ACHN (cell line): ENCODE measurements around the gene CPD.
A peak's percentile ranks its signal among the peaks of the same experiment; 100 is the strongest.
"Not testable (repeated sequence)": the region's sequence is repeated elsewhere in the genome, so short reads cannot be mapped to it uniquely, and the experiment has no call there.

Source experiments
- DNase-seq: peaks from one replicate; pipeline ENCODE4 v3.0.0-alpha.2; 2015
- in situ Hi-C: cut with HindIII; loops from 2 replicates; pipeline ENCODE4 v1.10.0; 2017; ENCODE audit warnings: low sequenced_read_pairs, low pct_ligation_motif_present, low pct_unique_long_range_greater_than_20kb

Gene CPD

GRCh38 chr17:30378825-30379302 lies at the start of gene CPD:
Gene CPD (plus strand): TSS chr17:30378927. CDS start chr17:30378981, 54 bp downstream.
- in situ Hi-C loops: no loop called here
- DNase-seq: peak; percentile 96

GRCh38 chr17:30332057-30332542 lies 46.6 kb upstream of the CPD start:
- in situ Hi-C loops: no loop called here
- DNase-seq: peak; percentile 27

DNA sequence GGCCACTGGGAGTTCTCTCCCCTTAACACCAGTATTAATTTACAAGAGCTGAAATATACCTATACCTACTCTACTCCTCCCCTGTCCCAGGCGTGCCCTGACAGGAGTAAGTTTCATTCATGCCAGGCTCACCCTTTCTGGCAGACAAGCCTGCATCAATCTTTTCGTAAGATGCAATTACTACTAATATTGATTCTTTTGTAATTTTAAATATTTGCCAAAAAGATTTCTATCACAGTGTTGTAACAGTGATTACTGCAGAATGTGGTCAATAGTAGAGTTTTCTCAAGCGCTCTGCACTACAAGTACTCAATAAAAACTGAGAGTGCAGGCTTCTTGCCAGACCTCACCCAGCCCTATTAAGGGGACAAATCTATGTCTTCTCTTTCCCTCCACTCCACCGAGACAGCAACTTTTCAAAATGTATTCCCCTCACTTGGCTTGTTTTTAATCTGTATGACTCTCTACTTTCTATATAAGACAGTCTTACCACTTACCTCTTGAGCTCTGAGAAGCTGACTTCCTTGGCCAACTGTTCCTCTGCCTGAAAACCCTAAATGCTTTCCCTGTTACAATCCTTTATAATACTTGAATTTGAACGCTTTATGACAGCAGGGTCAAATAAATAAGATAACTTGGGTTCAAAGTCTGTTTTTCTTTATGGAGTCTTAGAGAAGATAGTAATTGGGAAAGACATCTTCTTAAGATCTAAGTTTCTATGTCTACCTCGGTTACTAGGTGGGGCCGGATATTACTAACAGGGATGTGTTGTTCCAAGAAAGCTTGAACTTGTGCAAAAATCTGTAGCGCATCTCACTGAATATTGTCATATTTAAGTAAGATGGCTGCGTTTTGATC lies 45.0 kb upstream of the CPD start, which contains the start of gene TMIGD1:
Gene TMIGD1 (minus strand): TSS at position 555 of the 858 bp plus-strand sequence. CDS start 1,924 bp downstream, outside the sequence.
- in situ Hi-C loops: no loop called here
- no peak for DNase-seq

- in situ Hi-C loops: no loop called here
- DNase-seq: no peak
Observed at GRCh38 chr17:30334421-30334820, 44.3 kb upstream of the CPD start.

DNA sequence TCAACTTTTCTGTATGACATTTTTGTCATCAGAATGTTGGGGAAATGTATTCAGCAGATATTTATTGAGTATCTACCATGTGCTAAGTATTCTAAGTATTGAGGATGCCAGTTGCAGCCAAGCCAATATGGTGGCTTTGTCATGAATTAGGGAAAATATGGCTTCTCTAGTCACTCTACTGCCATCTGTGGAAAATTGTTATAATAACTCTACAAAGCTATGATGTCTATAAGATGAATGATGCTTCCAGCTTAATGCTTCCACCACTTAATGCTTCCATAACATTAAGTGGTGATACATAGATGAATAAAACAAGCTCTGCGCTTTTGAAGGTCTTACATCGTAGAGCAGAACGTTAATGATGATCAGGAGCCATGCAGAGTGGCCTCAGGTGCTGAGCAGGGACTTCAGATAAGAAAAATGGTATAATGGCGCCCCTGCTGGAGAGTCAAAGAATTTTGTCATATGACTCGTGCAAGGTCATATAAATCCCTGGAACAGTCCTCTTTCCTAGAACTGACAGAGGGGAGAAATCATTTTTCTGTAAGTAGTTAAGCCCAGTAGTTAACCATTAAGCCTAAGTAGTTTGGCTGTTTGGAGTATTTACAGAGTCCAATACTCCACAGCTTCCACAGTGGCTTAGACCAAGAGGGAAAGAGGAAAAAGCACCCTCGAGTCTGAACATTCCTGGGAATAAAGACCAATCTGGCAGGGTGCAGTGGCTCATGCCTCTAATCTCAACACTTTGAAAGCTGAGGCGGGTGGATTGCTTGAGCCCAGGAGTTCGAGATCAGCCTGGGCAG lies 42.2 kb upstream of the CPD start:
- in situ Hi-C loops: no loop called here
- DNase-seq: peak; percentile 78

GRCh38 chr17:30337393-30337999 lies 41.2 kb upstream of the CPD start:
- DNase-seq: no peak
- in situ Hi-C loops: no loop called here

GRCh38 chr17:30339086-30339485 lies 39.6 kb upstream of the CPD start:
- no peak for DNase-seq
- in situ Hi-C loops: no loop called here

- in situ Hi-C loops: no loop called here
- no peak for DNase-seq
Observed at GRCh38 chr17:30340801-30341356, 37.8 kb upstream of the CPD start.

- no peak for DNase-seq
- in situ Hi-C loops: no loop called here
Observed at GRCh38 chr17:30341703-30342249, 37.0 kb upstream of the CPD start.

GRCh38 chr17:30343244-30343643 lies 35.5 kb upstream of the CPD start:
- DNase-seq, in situ Hi-C loops: not testable (repeated sequence)

GRCh38 chr17:30343796-30344195 lies 34.9 kb upstream of the CPD start:
- in situ Hi-C loops: no loop called here
- no peak for DNase-seq

DNA sequence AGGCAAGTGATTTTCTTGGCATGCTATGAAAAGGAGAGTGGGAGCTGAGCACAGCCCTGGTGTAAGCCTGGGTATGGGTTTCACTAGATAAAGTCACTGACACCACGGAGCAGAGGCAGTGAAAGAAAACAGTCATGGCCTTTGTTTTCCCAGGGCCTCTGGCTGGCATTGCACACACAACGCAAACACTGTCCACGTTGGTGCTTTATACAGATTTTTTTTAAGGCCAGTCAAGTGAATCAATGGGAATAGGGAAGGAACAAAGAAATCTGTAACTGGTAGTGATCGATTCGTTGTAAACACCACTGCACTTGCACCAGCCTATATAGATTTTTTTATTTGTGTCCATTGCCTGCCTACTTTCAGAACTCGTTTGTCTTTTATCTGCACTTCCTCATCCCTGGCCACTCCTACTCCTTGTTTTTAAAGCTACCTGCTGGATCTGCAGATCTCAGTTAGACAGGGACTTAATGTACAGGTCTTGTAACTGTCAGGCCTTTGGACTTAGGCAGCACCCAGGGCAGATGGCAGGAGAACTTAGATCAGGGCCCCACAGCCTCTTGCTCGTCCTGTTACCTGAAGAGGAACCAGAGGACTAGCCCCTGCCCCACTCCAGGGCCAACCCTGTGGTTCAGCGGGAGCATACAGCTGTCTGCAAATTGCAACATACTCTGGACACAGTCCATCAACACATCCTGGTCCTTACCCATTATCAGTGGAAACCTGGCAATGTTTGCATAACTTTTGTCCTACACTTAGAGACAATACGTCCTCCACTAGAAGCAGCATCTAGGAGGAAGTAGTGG lies 34.2 kb upstream of the CPD start:
- in situ Hi-C loops: no loop called here
- DNase-seq: no peak

DNA sequence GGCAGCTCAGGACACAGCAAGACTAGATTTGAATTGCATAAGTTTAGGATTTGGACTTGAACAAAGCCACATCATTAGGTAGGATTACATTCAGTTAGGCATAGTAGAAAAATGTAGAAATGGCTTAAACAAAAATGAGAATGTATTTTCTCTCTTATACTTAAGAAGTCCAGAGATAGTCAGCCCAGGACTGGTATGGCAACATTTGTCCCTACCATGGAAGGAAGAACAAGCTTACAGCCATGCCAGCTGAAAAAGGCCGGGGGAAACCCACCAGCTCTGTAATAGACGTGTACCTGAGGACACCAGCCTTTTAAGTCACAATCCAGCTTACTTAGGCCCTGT lies 33.7 kb upstream of the CPD start:
- in situ Hi-C loops: no loop called here
- DNase-seq: no peak

DNA sequence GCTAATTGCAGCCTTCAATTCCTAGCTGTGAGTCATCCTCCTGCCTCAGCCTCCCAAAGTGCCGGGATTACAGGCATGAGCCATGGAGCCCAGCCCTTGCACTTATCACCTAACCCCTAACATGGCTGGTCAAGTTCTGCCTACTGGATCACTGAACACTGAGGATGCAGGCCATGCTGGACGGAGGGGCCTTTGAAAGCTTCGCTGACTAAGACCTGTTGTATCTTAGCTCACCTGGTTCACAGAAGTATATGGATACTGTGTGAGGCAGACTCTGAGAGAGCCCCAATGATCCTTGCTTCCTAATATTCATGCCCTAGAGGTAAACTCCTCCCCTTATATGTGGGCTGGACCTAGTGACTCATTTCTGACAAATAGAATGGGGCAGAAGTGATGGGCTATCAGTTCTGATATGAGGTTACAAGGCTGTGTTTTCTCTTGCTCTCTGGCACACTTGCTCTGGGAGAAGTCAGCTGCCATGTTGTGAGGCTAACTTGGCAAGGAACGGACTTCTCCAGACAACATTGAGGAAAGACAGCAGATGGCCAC lies 33.1 kb upstream of the CPD start:
- DNase-seq: no peak
- in situ Hi-C loops: no loop called here

GRCh38 chr17:30346221-30346795 lies 32.4 kb upstream of the CPD start:
- in situ Hi-C loops: no loop called here
- no peak for DNase-seq

- DNase-seq: no peak
- in situ Hi-C loops: no loop called here
Observed at GRCh38 chr17:30347488-30347887, 31.2 kb upstream of the CPD start.

- DNase-seq: no peak
- in situ Hi-C loops: no loop called here
Observed at GRCh38 chr17:30349252-30349651, 29.5 kb upstream of the CPD start.
